NCI-H146 (cell line): ENCODE measurements around the gene SETD1B.

Experiments
- DNase-seq: peaks from one replicate; lab custom pipeline; 2025; lab: John Stamatoyannopoulos, UW

Gene SETD1B

DNA sequence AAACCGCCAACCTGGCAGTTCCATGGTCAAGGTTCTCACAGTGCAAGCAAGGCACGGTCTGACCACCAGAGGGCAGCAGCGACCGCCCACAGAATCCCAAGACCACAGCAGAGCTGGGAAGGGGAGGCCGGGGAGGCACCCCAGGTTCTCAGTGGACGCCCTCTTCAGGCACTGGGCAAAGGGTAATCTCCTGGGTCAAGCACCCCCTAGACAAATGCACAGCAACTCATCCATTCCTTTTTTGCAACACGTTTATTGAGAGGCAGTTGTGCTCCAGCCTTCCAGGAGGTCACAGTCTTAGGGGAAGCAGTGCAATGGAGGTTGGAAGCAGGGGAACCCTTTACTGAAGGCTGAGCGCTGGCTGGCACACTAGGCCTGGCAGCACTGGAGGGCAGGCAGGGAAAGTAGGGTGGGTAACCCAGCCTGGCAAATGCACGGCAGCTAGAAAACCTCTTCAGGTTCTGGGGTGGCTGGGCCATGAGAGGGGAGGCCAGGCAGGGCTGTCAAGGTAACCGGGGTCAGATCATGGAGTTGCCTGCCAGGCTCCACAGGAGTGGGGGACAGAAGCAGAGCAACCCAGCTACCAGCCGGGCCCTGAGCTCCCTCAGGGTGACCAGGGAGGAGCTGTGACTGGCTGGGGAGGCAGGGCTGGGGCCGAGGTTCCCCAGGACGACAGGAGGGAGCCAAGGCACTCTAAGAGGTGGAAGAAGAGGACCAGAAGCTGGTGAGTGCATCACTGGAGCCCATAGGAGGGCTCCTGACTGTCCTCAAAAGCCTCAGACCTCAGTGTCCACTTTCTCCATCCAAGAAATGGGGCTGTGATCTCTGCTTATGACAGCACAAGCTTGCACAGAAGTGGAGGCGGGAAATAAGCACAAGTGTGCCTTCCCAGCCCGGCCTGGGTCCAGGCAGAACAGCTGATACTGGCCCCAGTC is 8.5 kb upstream of the SETD1B start:
- DNase-seq: peak; percentile 61

GRCh38 chr12:121796855-121797751 is 6.7 kb upstream of the SETD1B start:
- peak; percentile 93 for DNase-seq

- peak; percentile 97 for DNase-seq
These were observed 5.6 kb upstream of the SETD1B start for GRCh38 chr12:121797937-121798786.

- DNase-seq: peak; percentile 50
These were observed 5.0 kb upstream of the SETD1B start for GRCh38 chr12:121798787-121799155.

DNA sequence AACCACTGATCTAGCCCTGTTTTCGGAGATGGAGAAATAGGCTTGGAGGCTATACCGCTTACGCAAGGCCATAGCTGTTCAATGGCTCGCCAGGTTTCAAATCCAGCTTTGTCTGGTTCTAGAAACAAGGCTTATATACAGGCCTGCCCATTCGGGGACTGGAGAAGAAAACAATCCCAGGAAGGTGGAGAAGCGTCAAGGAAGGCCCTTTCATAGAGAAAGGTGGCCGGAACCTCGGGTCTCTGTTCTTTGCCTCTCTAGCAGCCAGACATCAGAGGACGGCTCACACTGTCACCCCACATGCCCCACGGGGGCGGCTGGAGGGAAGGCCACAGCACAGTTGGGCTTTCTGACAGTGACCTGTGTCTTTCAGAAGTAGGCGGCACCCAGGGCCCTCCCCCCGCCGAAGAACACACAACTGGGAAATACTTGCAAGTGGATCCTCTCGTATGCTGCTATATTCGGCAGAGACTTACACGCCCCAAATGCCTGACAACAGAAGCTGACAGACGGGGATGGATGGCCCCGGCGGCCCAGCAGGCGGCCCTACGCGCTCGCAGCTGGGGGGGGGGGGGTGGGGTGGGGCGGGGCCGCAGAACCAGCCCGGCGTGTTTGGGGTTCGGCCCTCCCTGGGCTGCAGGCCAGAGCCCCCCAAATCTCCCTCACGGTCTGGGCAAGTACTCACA is 4.5 kb upstream of the SETD1B start:
- peak; percentile 85 for DNase-seq

DNA sequence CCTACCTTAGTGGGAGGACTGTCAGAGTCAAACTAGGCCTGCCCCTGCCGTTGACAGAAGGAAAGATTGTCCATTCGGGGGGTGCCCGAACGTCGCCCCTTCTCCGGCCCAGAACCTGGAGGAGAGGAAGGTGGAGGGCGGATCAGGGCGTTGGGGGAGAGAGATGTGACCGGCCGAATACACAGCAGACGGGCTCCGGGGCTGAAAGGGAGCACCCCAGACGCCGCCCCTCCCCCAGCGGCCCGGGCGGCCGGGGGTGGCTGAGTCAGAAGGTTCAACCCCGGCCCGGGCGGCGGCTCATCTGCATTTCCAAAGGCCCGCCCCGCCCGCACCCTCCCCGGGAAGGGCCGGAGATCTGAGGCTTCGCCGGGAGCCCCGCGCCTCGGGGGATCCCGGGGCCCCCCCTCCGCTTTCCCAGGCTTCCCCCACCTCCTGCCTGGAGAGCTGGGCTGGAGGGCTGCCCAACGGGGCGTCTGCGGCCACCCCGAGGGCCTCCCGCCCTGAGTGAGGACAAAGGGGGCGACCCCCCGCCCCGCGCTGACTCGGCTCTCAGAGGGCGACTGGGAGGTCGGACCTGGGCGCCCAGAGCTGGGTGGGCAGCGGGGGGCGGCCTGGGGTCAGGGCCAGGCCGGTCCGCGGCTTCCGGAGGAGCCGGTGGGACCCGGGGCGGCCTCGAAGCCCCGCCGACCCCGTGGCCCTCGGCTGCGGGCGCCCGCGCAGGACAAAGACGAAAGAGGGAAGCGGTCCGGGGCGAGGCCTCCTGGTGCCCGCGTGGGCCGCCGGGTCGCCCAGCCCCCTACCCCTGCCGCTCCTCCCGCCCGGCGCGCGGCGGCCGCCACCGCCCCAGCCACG is 3.7 kb upstream of the SETD1B start:
- peak; percentile 86 for DNase-seq

DNA sequence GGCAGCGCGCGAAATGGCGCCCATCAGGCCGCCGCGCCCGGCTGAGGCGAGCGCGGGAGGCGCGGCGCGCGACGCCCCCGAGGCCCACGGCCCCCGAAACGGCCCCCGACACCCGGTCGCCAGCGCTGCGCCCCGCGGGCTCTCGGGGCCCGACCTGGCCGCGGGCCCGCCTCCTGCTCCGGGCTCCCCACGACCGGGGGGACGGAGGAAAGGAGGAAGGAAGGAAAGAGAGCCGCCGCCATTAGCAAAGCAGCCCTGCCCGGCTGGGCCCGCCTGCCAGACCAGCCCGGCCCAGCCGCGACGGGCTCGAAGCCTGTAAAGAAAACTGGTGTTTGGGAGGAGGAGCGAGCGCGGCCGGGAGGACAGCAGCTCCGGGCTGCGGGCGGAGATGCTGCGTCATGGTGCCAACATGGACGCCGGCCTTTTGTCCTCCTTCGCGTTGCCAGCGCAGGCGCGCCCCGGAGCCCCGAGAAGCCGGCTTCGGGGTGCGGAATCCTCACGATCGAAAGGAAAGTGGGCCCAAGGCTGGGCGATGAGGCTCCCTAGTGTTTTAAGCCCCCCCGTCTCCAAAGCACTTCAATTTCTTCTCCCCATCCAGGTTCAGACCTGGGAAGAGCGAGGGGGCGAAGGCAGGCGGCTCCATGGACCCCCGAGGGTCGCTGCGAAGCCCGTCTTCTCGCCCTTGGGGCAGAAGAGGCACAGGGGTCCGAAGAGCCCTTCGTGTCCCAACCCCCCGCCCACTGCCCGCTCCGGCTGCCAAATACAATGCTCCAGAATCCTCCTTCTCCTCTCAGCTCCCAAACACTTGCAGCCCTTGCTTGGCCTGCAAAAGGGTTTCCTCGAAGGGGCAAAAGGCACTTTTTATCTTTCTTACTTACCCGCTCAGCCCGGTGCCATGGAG is 2.9 kb upstream of the SETD1B start:
- peak; percentile 79 for DNase-seq

DNA sequence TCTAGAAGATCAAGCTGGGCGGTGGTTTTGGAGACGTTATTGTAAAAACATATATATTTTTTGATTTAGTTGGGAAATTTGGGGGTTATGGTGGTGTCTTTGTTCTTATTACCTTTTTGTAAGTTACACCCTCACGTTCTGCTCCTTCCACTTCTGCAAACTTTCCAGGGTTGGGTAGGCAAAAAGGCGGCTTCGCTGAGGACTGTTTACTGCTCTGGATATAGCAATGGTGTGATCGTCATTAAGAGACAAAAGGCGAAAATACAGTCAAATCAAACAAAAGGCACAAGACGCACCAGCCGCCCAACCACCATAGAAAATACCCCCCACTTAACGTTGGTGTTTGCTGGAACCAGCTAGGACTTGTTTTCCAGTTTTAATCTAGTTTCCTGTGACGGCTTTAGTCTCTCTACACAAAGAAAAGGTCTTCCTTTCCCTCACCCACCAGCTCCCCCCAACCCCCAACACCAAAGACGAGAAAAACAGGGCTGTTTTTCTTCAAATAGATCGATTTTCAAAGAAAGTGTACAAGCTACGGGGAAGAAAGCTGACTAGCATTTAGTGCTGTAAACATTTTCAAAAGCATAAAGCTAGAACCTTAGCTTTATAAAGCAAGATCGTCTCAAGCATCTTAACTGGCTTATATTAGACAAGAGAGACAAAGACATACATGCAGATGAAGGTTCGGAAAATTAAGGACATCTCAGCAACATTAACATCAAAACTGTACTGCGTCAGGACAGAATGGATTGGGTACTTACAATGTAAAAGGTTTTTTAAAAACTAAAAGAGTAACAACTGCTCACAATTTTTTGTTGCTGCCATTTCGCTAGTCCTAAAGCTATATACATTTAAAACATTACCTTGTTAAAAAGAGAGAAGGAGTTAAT is 2.0 kb upstream of the SETD1B start:
- DNase-seq: peak; percentile 91

GRCh38 chr12:121802485-121802842 is 1.3 kb upstream of the SETD1B start:
- DNase-seq: no peak

DNA sequence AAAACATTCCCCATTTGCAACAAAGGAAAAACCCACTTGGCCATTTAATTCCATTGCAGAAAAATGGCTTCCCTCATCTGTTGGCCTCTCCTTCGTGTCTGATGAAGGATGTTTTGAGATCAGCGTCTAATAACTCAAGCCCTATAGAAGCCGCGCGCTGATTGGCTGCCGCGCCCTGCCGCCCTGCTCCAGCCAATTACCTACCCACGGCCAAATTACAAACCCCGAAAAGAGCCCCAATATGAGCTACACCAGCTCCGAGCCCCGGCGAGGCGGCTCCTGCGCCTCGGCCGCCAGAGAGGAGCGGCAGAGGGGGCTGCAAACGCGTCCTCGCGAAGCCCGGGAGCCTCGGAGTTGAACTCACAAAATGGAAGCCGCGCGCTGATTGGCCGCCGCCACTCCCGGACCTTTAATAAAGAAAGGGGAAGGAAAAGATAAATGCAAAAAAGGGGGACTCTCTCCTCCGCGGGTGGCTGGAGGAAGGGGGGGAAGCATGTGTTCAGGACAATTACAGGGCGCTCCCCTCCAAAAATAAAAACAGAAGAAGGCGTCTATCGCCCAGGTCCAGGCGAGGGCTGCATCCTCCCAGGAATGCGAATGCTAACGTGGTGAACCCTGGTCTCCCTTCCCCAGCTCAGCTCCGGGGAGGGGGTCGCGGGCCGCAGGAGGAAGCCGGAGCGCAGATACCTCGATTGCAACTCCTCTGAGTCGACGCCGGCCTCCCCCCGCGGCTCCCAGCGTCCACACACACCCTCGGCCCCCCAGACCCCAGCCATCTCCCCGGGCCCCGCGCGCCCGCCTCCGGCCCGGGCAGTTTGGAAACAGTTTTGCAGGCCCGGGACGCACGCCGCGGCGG is 738 bp upstream of the SETD1B start:
- peak; percentile 96 for DNase-seq

- peak; percentile 31 for DNase-seq
These were observed 755 bp downstream of the SETD1B start for GRCh38 chr12:121804417-121805111.

GRCh38 chr12:121805171-121806008 is 1.6 kb downstream of the SETD1B start:
- no peak for DNase-seq

GRCh38 chr12:121806009-121806545 is 2.3 kb downstream of the SETD1B start:
- DNase-seq: no peak

GRCh38 chr12:121806546-121807423 is 3.0 kb downstream of the SETD1B start:
- DNase-seq: no peak
